ENCODE data around the gene ZNF17.

Gene ZNF17

DNA sequence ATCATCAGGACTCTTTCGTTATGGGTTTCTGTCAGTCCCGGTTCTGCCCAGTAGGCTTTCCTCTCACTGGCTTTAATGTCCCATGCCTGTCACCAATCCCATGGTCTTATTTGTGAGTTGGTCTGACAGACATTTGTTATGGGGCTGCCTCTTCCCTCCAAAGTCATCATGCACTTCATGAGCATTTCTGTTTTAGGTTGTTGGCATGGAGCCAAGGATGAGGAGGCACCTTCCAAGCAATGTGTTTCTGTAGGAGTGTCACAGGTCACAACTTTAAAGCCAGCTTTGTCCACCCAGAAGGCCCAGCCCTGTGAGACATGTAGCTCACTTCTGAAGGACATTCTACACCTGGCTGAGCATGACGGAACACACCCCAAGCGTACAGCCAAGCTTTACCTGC lies 8.5 kb downstream of the ZNF17 start:
- Histone ChIP-seq H3K4me2 (ENCODE audit: low read length) (no peak overlapping the region), H3K27ac (no peak overlapping the region), H3K4me1 (no peaks in the 10 kb centered on the region), H3K9me3 (ENCODE audit: control insufficient read depth, low read length) (no peaks in the 10 kb centered on the region), H3K27me3 (ENCODE audit: control insufficient read depth, insufficient read depth, low read length) (no peaks in the 10 kb centered on the region), H3K4me3 (ENCODE audit: low read depth, low read length) (no peak overlapping the region), H2AFZ (no peak overlapping the region), H3K79me2 (peaks cover 25% of the 10 kb centered on the region), H3K36me3 (ENCODE audit: control insufficient read depth, insufficient read depth, low read length) (no peaks in the 10 kb centered on the region), H3K9ac (no peak overlapping the region)
- TF ChIP-seq, protein P1, sequence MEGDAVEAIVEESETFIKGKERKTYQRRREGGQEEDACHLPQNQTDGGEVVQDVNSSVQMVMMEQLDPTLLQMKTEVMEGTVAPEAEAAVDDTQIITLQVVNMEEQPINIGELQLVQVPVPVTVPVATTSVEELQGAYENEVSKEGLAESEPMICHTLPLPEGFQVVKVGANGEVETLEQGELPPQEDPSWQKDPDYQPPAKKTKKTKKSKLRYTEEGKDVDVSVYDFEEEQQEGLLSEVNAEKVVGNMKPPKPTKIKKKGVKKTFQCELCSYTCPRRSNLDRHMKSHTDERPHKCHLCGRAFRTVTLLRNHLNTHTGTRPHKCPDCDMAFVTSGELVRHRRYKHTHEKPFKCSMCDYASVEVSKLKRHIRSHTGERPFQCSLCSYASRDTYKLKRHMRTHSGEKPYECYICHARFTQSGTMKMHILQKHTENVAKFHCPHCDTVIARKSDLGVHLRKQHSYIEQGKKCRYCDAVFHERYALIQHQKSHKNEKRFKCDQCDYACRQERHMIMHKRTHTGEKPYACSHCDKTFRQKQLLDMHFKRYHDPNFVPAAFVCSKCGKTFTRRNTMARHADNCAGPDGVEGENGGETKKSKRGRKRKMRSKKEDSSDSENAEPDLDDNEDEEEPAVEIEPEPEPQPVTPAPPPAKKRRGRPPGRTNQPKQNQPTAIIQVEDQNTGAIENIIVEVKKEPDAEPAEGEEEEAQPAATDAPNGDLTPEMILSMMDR (IDR thresholded peaks at IDR 0.05), result no peak

DNA sequence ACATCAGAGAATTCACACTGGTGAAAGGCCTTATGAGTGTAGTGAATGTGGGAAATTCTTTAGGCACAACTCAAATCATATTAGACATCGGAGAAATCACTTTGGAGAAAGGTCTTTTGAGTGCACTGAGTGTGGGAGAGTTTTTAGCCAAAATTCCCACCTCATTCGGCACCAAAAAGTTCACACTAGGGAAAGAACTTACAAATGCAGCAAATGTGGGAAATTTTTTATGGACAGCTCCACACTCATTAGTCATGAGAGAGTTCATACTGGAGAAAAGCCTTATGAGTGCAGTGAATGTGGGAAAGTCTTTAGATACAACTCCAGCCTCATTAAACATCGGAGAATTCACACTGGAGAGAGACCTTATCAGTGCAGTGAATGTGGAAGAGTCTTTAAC lies 10.1 kb downstream of the ZNF17 start:
- TF ChIP-seq, protein P1 (IDR thresholded peaks at IDR 0.05), result no peak
- Histone ChIP-seq H3K9ac (no peak overlapping the region), H3K4me2 (ENCODE audit: low read length) (no peak overlapping the region), H3K27me3 (ENCODE audit: control insufficient read depth, insufficient read depth, low read length) (no peaks in the 10 kb centered on the region), H3K4me3 (ENCODE audit: low read depth, low read length) (no peak overlapping the region), H3K36me3 (ENCODE audit: control insufficient read depth, insufficient read depth, low read length) (no peaks in the 10 kb centered on the region), H3K27ac (no peak overlapping the region), H2AFZ (no peak overlapping the region), H3K9me3 (ENCODE audit: control insufficient read depth, low read length) (no peaks in the 10 kb centered on the region), H3K4me1 (no peaks in the 10 kb centered on the region), H3K79me2 (peaks cover 11% of the 10 kb centered on the region)

DNA sequence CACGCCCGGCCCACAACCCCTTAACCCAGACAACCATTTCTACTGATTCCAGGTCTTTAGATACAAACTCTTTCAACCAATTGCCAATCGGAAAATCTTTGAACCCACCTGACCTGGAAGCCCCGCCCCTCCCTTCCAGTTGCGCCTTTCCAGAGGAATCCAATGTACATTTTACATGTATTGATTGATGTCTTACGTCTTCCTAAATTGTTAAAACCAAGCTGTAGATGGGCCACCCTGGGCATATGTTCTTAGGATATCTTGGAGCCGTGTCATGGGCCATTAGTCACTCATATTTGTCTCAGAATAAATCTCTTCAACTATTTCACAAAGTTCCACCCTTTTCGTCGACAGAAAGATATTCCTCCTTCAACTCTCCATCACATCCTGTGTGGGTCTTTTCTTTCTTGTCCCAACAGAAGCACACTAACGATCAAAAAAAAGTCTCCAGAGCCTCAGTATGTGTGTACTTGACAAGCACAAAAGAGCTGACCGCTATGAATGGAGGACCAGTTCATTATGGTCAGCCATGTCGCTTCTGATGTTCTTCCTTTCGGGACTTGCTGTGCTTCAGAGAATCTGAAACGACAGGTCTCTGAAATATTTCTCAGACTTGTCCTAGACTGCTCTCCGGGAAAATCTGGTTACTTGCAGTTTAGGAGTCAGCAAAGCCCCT lies 23.6 kb downstream of the ZNF17 start:
- Histone ChIP-seq H3K27me3 (ENCODE audit: control insufficient read depth, insufficient read depth, low read length) (no peaks in the 10 kb centered on the region), H3K79me2 (peaks cover 24% of the 10 kb centered on the region), H3K36me3 (ENCODE audit: control insufficient read depth, insufficient read depth, low read length) (no peaks in the 10 kb centered on the region), H3K4me2 (ENCODE audit: low read length) (peak overlapping the region; percentile 86), H3K4me1 (peaks cover 4% of the 10 kb centered on the region), H3K4me3 (ENCODE audit: low read depth, low read length) (peak overlapping the region; percentile 68), H3K9ac (no peak overlapping the region), H3K9me3 (ENCODE audit: control insufficient read depth, low read length) (no peaks in the 10 kb centered on the region), H2AFZ (peak overlapping the region; percentile 88), H3K27ac (peak overlapping the region; percentile 55)
- TF ChIP-seq, protein P1 (IDR thresholded peaks at IDR 0.05), result no peak

DNA sequence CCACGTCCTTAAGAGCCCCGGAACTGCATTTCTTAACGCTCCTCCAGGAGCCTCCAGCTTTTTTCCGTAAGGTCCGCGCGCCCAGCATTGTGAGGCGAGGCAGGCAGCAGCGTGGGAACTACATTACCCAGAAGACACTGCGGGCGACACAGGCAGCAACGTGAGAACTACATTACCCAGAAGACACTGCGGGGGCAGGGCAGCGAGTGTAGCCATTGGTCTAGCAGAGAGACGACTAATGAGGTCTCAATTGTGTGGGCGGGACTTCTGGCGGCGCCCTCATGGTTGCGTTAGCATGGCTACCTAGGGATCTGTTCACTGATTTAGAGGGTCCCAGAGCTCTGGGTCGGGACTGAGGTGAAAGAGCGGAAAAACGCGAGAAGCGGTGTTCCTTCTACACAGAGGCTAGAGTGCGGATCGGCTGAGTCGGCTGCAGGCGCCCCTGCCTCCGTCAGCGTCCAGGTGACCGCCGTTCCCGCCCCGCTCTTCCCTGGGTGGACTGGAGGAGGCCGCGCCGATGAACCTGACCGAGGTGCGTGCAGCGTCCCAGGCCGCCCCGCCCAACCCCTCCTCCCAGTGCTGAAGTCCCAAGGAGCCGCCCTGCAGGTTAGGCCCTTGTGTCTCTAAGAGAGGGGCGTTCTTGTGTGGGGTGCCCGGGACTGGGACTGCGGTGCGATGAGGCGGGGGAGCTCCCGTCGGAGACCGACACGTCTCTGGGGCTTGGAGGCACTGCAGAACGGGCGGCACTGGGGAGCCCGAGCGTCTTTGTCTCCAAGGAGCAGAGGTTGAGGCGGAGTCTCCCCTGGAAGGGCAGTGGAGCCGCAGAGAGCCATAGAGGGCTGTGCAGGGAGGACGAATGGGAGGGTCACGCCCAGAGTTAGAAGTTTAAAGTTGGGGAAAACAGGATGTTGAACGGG lies 24.4 kb downstream of the ZNF17 start, which contains the start of gene ZNF749:
TSS of gene ZNF749 (plus strand) at position 264 of the 917 bp plus-strand sequence. CDS start at position 518, 254 bp downstream.
- Histone ChIP-seq H3K79me2 (peaks cover 32% of the 10 kb centered on the region), H3K4me2 (ENCODE audit: low read length) (peak within 1 kb of the TSS; percentile 86), H3K27me3 (ENCODE audit: control insufficient read depth, insufficient read depth, low read length) (no peaks in the 10 kb centered on the region), H3K4me3 (ENCODE audit: low read depth, low read length) (peak within 1 kb of the TSS; percentile 68), H3K9ac (peak within 1 kb of the TSS; percentile 30), H3K9me3 (ENCODE audit: control insufficient read depth, low read length) (no peaks in the 10 kb centered on the region), H2AFZ (peak within 1 kb of the TSS; percentile 88), H3K36me3 (ENCODE audit: control insufficient read depth, insufficient read depth, low read length) (no peaks in the 10 kb centered on the region), H3K27ac (peak within 1 kb of the TSS; percentile 55), H3K4me1 (peaks cover 4% of the 10 kb centered on the region)
- TF ChIP-seq, protein P1 (IDR thresholded peaks at IDR 0.05), result no peak

Measured in parathyroid adenoma (tissue), 2 donors.